ENCODE data around the gene TMEM123. TPM values are rescaled to one million over a fixed set of nuclear protein-coding genes. Genes with fewer than 3 reads are reported as not detected.

The TMEM123 gene
- total RNA-seq, 1 experiment from 2014 or later: 73.7 TPM

GRCh38 chr11:102430158-102430836, 22.3 kb downstream of the TMEM123 start:
- no peaks in the 10 kb centered on the region for H3K36me3 ChIP-seq (replicated peaks; ENCODE audit: control insufficient read depth, insufficient read depth, low read length)
- H3K4me3 ChIP-seq (ENCODE audit: insufficient read depth, low read depth, low read length): no peak overlapping the region
- no peak for DNase-seq
- no peaks in the 10 kb centered on the region for H3K27me3 ChIP-seq (ENCODE audit: control insufficient read depth, insufficient read depth, low read length)

- H3K27me3 ChIP-seq (ENCODE audit: control insufficient read depth, insufficient read depth, low read length): no peaks in the 10 kb centered on the region
- H3K36me3 ChIP-seq (replicated peaks; ENCODE audit: control insufficient read depth, insufficient read depth, low read length): no peaks in the 10 kb centered on the region
- no peak for DNase-seq
- no peak overlapping the region for H3K4me3 ChIP-seq (ENCODE audit: insufficient read depth, low read depth, low read length)
These were observed 22.9 kb downstream of the TMEM123 start for GRCh38 chr11:102429691-102430090.

- Histone ChIP-seq H3K36me3 (replicated peaks; ENCODE audit: control insufficient read depth, insufficient read depth, low read length) (no peaks in the 10 kb centered on the region), H3K4me3 (ENCODE audit: insufficient read depth, low read depth, low read length) (no peak overlapping the region), H3K27me3 (ENCODE audit: control insufficient read depth, insufficient read depth, low read length) (no peaks in the 10 kb centered on the region)
- DNase-seq: no peak
These were observed 23.3 kb downstream of the TMEM123 start for GRCh38 chr11:102429226-102429625.

GRCh38 chr11:102428696-102429095, 23.9 kb downstream of the TMEM123 start:
- Histone ChIP-seq H3K36me3 (replicated peaks; ENCODE audit: control insufficient read depth, insufficient read depth, low read length) (no peaks in the 10 kb centered on the region), H3K27me3 (ENCODE audit: control insufficient read depth, insufficient read depth, low read length) (no peaks in the 10 kb centered on the region), H3K4me3 (ENCODE audit: insufficient read depth, low read depth, low read length) (no peak overlapping the region)
- DNase-seq: no peak

GRCh38 chr11:102427068-102427467, 25.5 kb downstream of the TMEM123 start:
- Histone ChIP-seq H3K27me3 (ENCODE audit: control insufficient read depth, insufficient read depth, low read length) (no peaks in the 10 kb centered on the region), H3K36me3 (replicated peaks; ENCODE audit: control insufficient read depth, insufficient read depth, low read length) (no peaks in the 10 kb centered on the region), H3K4me3 (ENCODE audit: insufficient read depth, low read depth, low read length) (no peak overlapping the region)
- DNase-seq: no peak

- Histone ChIP-seq H3K4me3 (ENCODE audit: insufficient read depth, low read depth, low read length) (no peak overlapping the region), H3K27me3 (ENCODE audit: control insufficient read depth, insufficient read depth, low read length) (no peaks in the 10 kb centered on the region), H3K36me3 (replicated peaks; ENCODE audit: control insufficient read depth, insufficient read depth, low read length) (no peaks in the 10 kb centered on the region)
- DNase-seq: no peak
These were observed 26.0 kb downstream of the TMEM123 start for GRCh38 chr11:102426570-102426969.

- no peak for DNase-seq
- Histone ChIP-seq H3K36me3 (replicated peaks; ENCODE audit: control insufficient read depth, insufficient read depth, low read length) (no peaks in the 10 kb centered on the region), H3K4me3 (ENCODE audit: insufficient read depth, low read depth, low read length) (no peak overlapping the region), H3K27me3 (ENCODE audit: control insufficient read depth, insufficient read depth, low read length) (no peaks in the 10 kb centered on the region)
These were observed 26.6 kb downstream of the TMEM123 start for GRCh38 chr11:102426000-102426399.

GRCh38 chr11:102423936-102424335, 28.6 kb downstream of the TMEM123 start:
- no peaks in the 10 kb centered on the region for H3K36me3 ChIP-seq (replicated peaks; ENCODE audit: control insufficient read depth, insufficient read depth, low read length)
- DNase-seq: no peak
- no peaks in the 10 kb centered on the region for H3K27me3 ChIP-seq (ENCODE audit: control insufficient read depth, insufficient read depth, low read length)
- no peak overlapping the region for H3K4me3 ChIP-seq (ENCODE audit: insufficient read depth, low read depth, low read length)

GRCh38 chr11:102422817-102423712, 29.5 kb downstream of the TMEM123 start:
- no peaks in the 10 kb centered on the region for H3K36me3 ChIP-seq (replicated peaks; ENCODE audit: control insufficient read depth, insufficient read depth, low read length)
- no peak for DNase-seq
- no peaks in the 10 kb centered on the region for H3K27me3 ChIP-seq (ENCODE audit: control insufficient read depth, insufficient read depth, low read length)
- H3K4me3 ChIP-seq (ENCODE audit: insufficient read depth, low read depth, low read length): no peak overlapping the region

- no peak overlapping the region for H3K4me3 ChIP-seq (ENCODE audit: insufficient read depth, low read depth, low read length)
- no peaks in the 10 kb centered on the region for H3K36me3 ChIP-seq (replicated peaks; ENCODE audit: control insufficient read depth, insufficient read depth, low read length)
- DNase-seq: no peak
- H3K27me3 ChIP-seq (ENCODE audit: control insufficient read depth, insufficient read depth, low read length): no peaks in the 10 kb centered on the region
These were observed 31.3 kb downstream of the TMEM123 start for GRCh38 chr11:102421261-102421660.

GRCh38 chr11:102420547-102420946, 32.0 kb downstream of the TMEM123 start:
- Histone ChIP-seq H3K27me3 (ENCODE audit: control insufficient read depth, insufficient read depth, low read length) (no peaks in the 10 kb centered on the region), H3K4me3 (ENCODE audit: insufficient read depth, low read depth, low read length) (no peak overlapping the region), H3K36me3 (replicated peaks; ENCODE audit: control insufficient read depth, insufficient read depth, low read length) (no peaks in the 10 kb centered on the region)
- DNase-seq: no peak

GRCh38 chr11:102419181-102419580, 33.4 kb downstream of the TMEM123 start:
- no peak for DNase-seq
- Histone ChIP-seq H3K27me3 (ENCODE audit: control insufficient read depth, insufficient read depth, low read length) (no peaks in the 10 kb centered on the region), H3K4me3 (ENCODE audit: insufficient read depth, low read depth, low read length) (no peak overlapping the region), H3K36me3 (replicated peaks; ENCODE audit: control insufficient read depth, insufficient read depth, low read length) (no peaks in the 10 kb centered on the region)

- H3K4me3 ChIP-seq (ENCODE audit: insufficient read depth, low read depth, low read length): no peak overlapping the region
- no peaks in the 10 kb centered on the region for H3K36me3 ChIP-seq (replicated peaks; ENCODE audit: control insufficient read depth, insufficient read depth, low read length)
- H3K27me3 ChIP-seq (ENCODE audit: control insufficient read depth, insufficient read depth, low read length): no peaks in the 10 kb centered on the region
- DNase-seq: no peak
These were observed 35.6 kb downstream of the TMEM123 start for GRCh38 chr11:102416976-102417375.

- no peak for DNase-seq
- H3K4me3 ChIP-seq (ENCODE audit: insufficient read depth, low read depth, low read length): no peak overlapping the region
- no peaks in the 10 kb centered on the region for H3K36me3 ChIP-seq (replicated peaks; ENCODE audit: control insufficient read depth, insufficient read depth, low read length)
- no peaks in the 10 kb centered on the region for H3K27me3 ChIP-seq (ENCODE audit: control insufficient read depth, insufficient read depth, low read length)
These were observed 37.2 kb downstream of the TMEM123 start for GRCh38 chr11:102415304-102415916.

- Histone ChIP-seq H3K4me3 (ENCODE audit: insufficient read depth, low read depth, low read length) (no peak overlapping the region), H3K27me3 (ENCODE audit: control insufficient read depth, insufficient read depth, low read length) (no peaks in the 10 kb centered on the region), H3K36me3 (replicated peaks; ENCODE audit: control insufficient read depth, insufficient read depth, low read length) (no peaks in the 10 kb centered on the region)
- no peak for DNase-seq
These were observed 38.0 kb downstream of the TMEM123 start for GRCh38 chr11:102414559-102414958.

Data from H7 (cell line).